Parathyroid adenoma (tissue), 2 donors: Measurements from ENCODE around the gene POC1A.

Experiments
- H2AFZ ChIP-seq: fragments of 300-600 bp; sonication (generic); one replicate; pipeline ENCODE4 v1.7.0; 2017; ENCODE audit warnings: antibody characterized with exemption, mild to moderate bottlenecking
- H3K27ac ChIP-seq: fragments of 300-600 bp; sonication (generic); one replicate; pipeline ENCODE4 v1.7.0; 2017
- H3K27me3 ChIP-seq: fragments of 300-600 bp; sonication (generic); one replicate; pipeline ENCODE4 v1.7.0; 2017; ENCODE audit warnings: low read length; ENCODE audit not compliant: control insufficient read depth, insufficient read depth
- H3K36me3 ChIP-seq: fragments of 300-600 bp; sonication (generic); one replicate; pipeline ENCODE4 v1.7.0; 2017; ENCODE audit warnings: low read length; ENCODE audit not compliant: control insufficient read depth, insufficient read depth
- H3K4me1 ChIP-seq: fragments of 300-600 bp; sonication (generic); one replicate; pipeline ENCODE4 v1.7.0; 2017; ENCODE audit warnings: control low read depth
- H3K4me2 ChIP-seq: fragments of 300-600 bp; sonication (generic); one replicate; pipeline ENCODE4 v1.7.0; 2017; ENCODE audit warnings: low read length
- H3K4me3 ChIP-seq: fragments of 300-600 bp; sonication (generic); one replicate; pipeline ENCODE4 v1.7.0; 2017; ENCODE audit warnings: low read depth, low read length
- H3K79me2 ChIP-seq: fragments of 300-600 bp; sonication (generic); one replicate; pipeline ENCODE4 v1.7.0; 2017; ENCODE audit warnings: control low read depth
- H3K9ac ChIP-seq: fragments of 300-600 bp; sonication (generic); one replicate; pipeline ENCODE4 v1.7.0; 2017; ENCODE audit warnings: mild to moderate bottlenecking
- H3K9me3 ChIP-seq: fragments of 300-600 bp; sonication (generic); one replicate; pipeline ENCODE4 v1.7.0; 2017; ENCODE audit warnings: low read length; ENCODE audit not compliant: control insufficient read depth
- TF ChIP-seq, protein P1 (sequence below): fragments of 300-600 bp; sonication (generic); IDR thresholded peaks from one replicate; pipeline ENCODE4 v1.7.0; 2017; ENCODE audit warnings: antibody characterized with exemption, mild to moderate bottlenecking
- donor health status: primary hyperparathyroidism.

Gene POC1A

GRCh38 chr3:52080830-52081719 lies 73.1 kb downstream of the POC1A start:
- Histone ChIP-seq H3K27ac (no peak overlapping the region), H3K4me1 (no peaks in the 10 kb centered on the region), H3K27me3 (no peaks in the 10 kb centered on the region), H3K36me3 (no peaks in the 10 kb centered on the region), H2AFZ (no peak overlapping the region), H3K79me2 (no peaks in the 10 kb centered on the region), H3K4me3 (no peak overlapping the region), H3K9ac (no peak overlapping the region), H3K4me2 (no peak overlapping the region), H3K9me3 (no peaks in the 10 kb centered on the region)
- TF ChIP-seq, protein P1, sequence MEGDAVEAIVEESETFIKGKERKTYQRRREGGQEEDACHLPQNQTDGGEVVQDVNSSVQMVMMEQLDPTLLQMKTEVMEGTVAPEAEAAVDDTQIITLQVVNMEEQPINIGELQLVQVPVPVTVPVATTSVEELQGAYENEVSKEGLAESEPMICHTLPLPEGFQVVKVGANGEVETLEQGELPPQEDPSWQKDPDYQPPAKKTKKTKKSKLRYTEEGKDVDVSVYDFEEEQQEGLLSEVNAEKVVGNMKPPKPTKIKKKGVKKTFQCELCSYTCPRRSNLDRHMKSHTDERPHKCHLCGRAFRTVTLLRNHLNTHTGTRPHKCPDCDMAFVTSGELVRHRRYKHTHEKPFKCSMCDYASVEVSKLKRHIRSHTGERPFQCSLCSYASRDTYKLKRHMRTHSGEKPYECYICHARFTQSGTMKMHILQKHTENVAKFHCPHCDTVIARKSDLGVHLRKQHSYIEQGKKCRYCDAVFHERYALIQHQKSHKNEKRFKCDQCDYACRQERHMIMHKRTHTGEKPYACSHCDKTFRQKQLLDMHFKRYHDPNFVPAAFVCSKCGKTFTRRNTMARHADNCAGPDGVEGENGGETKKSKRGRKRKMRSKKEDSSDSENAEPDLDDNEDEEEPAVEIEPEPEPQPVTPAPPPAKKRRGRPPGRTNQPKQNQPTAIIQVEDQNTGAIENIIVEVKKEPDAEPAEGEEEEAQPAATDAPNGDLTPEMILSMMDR: no peak

DNA sequence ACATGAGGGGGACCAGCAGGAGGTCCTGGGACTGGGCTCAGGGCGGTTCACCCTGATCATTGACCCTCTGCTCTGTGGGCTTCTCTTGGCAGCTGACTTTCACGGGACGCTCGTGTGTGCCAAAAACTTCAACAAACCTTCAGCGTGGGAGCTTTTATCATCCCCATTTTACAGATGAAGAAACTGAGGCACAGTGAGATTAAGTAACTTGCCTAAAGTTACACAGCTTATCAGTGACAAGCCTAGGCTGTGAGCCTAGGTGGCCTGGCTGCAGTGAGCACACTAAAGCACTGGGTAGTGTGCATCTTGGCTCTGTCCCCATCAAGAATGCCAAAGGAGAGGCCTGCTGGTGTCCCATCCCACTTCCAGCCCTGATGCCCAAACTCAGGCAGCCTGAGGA lies 74.3 kb downstream of the POC1A start:
- Histone ChIP-seq H3K4me2 (no peak overlapping the region), H2AFZ (no peak overlapping the region), H3K4me1 (no peaks in the 10 kb centered on the region), H3K9ac (no peak overlapping the region), H3K9me3 (no peaks in the 10 kb centered on the region), H3K27me3 (no peaks in the 10 kb centered on the region), H3K27ac (no peak overlapping the region), H3K4me3 (no peak overlapping the region), H3K36me3 (no peaks in the 10 kb centered on the region), H3K79me2 (no peaks in the 10 kb centered on the region)
- TF ChIP-seq, protein P1: no peak

GRCh38 chr3:52078781-52079560 lies 75.3 kb downstream of the POC1A start:
- TF ChIP-seq, protein P1: no peak
- H3K4me1 ChIP-seq: no peaks in the 10 kb centered on the region
- H3K27ac ChIP-seq: no peak overlapping the region
- H3K9me3 ChIP-seq: no peaks in the 10 kb centered on the region
- no peak overlapping the region for H2AFZ ChIP-seq
- H3K4me2 ChIP-seq: no peak overlapping the region
- H3K36me3 ChIP-seq: no peaks in the 10 kb centered on the region
- H3K9ac ChIP-seq: no peak overlapping the region
- no peaks in the 10 kb centered on the region for H3K27me3 ChIP-seq
- H3K79me2 ChIP-seq: no peaks in the 10 kb centered on the region
- no peak overlapping the region for H3K4me3 ChIP-seq

- Histone ChIP-seq H3K27me3 (no peaks in the 10 kb centered on the region), H3K4me2 (no peak overlapping the region), H3K9me3 (no peaks in the 10 kb centered on the region), H3K4me1 (no peaks in the 10 kb centered on the region), H3K79me2 (no peaks in the 10 kb centered on the region), H3K36me3 (no peaks in the 10 kb centered on the region), H3K4me3 (no peak overlapping the region), H3K9ac (no peak overlapping the region), H3K27ac (no peak overlapping the region), H2AFZ (no peak overlapping the region)
- TF ChIP-seq, protein P1: no peak
Observed at GRCh38 chr3:52077925-52078324, 76.3 kb downstream of the POC1A start.
